SK-N-SH treated with all-trans-retinoic acid at 6 μM for 48 hours (cell line): ENCODE measurements around the gene NOSTRIN.

Source experiments
- ATAC-seq: fragments of 200-7000 bp; cut with Tn5 transposase; 3 replicates; pipeline ENCODE4 v1.9.1; 2020; ENCODE audit warnings: mild to moderate bottlenecking, moderate library complexity
- ARNTL ChIP-seq: fragments of 450-650 bp; formaldehyde crosslinking; IDR thresholded peaks from 2 replicates; pipeline ENCODE4 v1.5.0; 2020; ENCODE audit warnings: low read depth, mild to moderate bottlenecking, moderate library complexity, borderline replicate concordance
- BACH2 ChIP-seq: fragments of 250-450 bp; sonication (Bioruptor Pico); IDR thresholded peaks from 2 replicates; pipeline ENCODE4 v1.9.0; 2021; ENCODE audit warnings: mild to moderate bottlenecking, borderline replicate concordance
- CSRNP3 ChIP-seq: fragments of 250-450 bp; sonication (Bioruptor Pico); IDR thresholded peaks from 2 replicates; pipeline ENCODE4 v1.5.1; 2021; ENCODE audit warnings: mild to moderate bottlenecking, moderate library complexity
- GLIS3 ChIP-seq: fragments of 250-450 bp; sonication (Bioruptor Pico); IDR thresholded peaks from 2 replicates; pipeline ENCODE4 v1.5.0; 2020; ENCODE audit warnings: mild to moderate bottlenecking, moderate library complexity
- ISL1 ChIP-seq: fragments of 250-450 bp; sonication (Bioruptor Pico); IDR thresholded peaks from 2 replicates; pipeline ENCODE4 v2.1.2; 2022; ENCODE audit warnings: mild to moderate bottlenecking, moderate library complexity
- OSR1 ChIP-seq: fragments of 250-450 bp; sonication (Bioruptor Pico); IDR thresholded peaks from 2 replicates; pipeline ENCODE4 v1.8.0; 2022; ENCODE audit warnings: moderate library complexity, mild to moderate bottlenecking, inconsistent platforms
- PATZ1 ChIP-seq: fragments of 250-450 bp; sonication (Bioruptor Pico); IDR thresholded peaks from 2 replicates; pipeline ENCODE4 v1.8.0; 2020; ENCODE audit warnings: mild to moderate bottlenecking, moderate library complexity, borderline replicate concordance
- PPARA ChIP-seq: fragments of 250-450 bp; sonication (Bioruptor Pico); IDR thresholded peaks from 2 replicates; pipeline ENCODE4 v1.5.0; 2020; ENCODE audit warnings: mild to moderate bottlenecking, borderline replicate concordance
- RARB ChIP-seq: fragments of 250-450 bp; sonication (Bioruptor Pico); IDR thresholded peaks from 2 replicates; pipeline ENCODE4 v1.8.0; 2021; ENCODE audit warnings: mild to moderate bottlenecking, moderate library complexity
- SNAI2 ChIP-seq: fragments of 250-450 bp; sonication (Bioruptor Pico); IDR thresholded peaks from 2 replicates; pipeline ENCODE4 v1.5.0; 2020; ENCODE audit warnings: mild to moderate bottlenecking, moderate library complexity
- TOX ChIP-seq: fragments of 250-450 bp; sonication (Bioruptor Pico); IDR thresholded peaks from 2 replicates; pipeline ENCODE4 v1.8.0; 2021; ENCODE audit warnings: mild to moderate bottlenecking, moderate library complexity, borderline replicate concordance
- ZC3H10 ChIP-seq: fragments of 250-450 bp; sonication (Bioruptor Pico); IDR thresholded peaks from 2 replicates; pipeline ENCODE4 v1.5.1; 2021; ENCODE audit warnings: mild to moderate bottlenecking, moderate library complexity
- ZFP3 ChIP-seq: fragments of 250-450 bp; sonication (Bioruptor Pico); IDR thresholded peaks from 2 replicates; pipeline ENCODE4 v1.5.0; 2020; ENCODE audit warnings: mild to moderate bottlenecking, moderate library complexity
- ZFP30 ChIP-seq: fragments of 450-650 bp; formaldehyde crosslinking; IDR thresholded peaks from 2 replicates; pipeline ENCODE4 v1.5.0; 2022; ENCODE audit warnings: mild to moderate bottlenecking, moderate library complexity
- ZNF8 ChIP-seq: fragments of 450-650 bp; formaldehyde crosslinking; IDR thresholded peaks from 2 replicates; pipeline ENCODE4 v1.5.0; 2020; ENCODE audit warnings: mild to moderate bottlenecking, moderate library complexity
- TF ChIP-seq, protein P1 (sequence below): fragments of 250-450 bp; sonication (Bioruptor Pico); IDR thresholded peaks from 2 replicates; pipeline ENCODE4 v1.8.0; 2021; ENCODE audit warnings: low read depth, mild to moderate bottlenecking, moderate library complexity, borderline replicate concordance
- TF ChIP-seq, protein P2 (sequence below): fragments of 250-450 bp; sonication (Bioruptor Pico); IDR thresholded peaks from 2 replicates; pipeline ENCODE4 v1.5.0; 2020; ENCODE audit warnings: mild to moderate bottlenecking, moderate library complexity
- TF ChIP-seq, protein P3 (sequence below): fragments of 250-450 bp; sonication (Bioruptor Pico); IDR thresholded peaks from 2 replicates; pipeline ENCODE4 v1.5.1; 2020; ENCODE audit warnings: low read depth, mild to moderate bottlenecking, moderate library complexity

NOSTRIN gene

DNA sequence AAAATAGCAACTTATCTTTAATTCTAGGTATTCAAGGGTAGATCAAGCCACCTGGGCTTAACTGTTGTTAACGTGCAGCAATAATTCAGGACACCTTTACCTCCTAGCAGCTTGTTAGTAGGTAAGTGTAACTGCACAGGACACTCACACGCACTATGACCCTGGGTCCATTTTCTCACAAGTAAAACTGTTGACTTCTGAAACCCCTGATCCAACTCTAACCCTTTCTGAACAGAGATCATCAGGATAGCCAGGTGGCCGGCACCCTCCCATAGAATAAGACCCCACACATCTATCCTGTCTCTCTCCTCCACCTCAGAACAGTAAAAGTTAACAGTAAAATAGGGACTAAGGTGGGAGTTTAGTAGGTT is 87.2 kb downstream of the NOSTRIN start (continued):
- TF ChIP-seq ZNF8 (CRISPR knock-in tag): no peak
- TF ChIP-seq, all 23 proteins: peak for 0

DNA sequence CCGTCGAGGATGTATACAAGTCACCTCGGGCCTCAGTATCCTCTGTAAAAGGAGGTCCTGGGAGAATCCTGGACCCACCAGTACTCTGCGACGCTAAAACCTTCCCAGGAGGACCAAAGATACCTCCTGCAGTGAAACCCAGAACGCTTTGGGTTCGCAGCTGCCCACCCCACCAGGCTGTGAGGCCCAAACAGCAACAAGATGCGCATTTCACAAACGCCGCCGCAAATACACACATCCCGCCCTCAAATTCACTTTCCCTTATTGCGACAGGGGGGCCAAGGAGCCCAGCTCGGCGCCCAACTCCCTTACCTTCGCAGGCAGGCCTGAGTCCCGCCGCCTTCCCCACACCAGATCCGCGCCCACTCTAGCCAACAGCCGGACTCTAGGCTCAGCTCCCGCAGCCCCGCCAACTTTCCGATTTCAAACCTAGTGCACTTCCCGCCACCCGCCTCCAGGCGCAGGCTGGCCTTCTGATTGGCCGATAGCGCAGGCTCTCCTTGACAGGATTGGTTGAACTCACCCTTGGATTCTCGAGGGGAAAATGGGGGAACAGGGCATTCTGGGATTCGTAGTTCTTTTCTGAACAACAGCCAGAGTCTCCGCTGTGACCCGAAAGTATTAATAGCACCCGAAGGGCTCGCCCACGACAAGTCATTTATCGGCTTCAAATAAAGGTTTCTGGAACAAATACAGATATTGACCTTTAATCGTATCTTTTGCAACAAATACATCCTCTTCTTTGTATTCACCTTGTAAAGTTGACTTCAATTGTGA is 87.8 kb downstream of the NOSTRIN start, which contains the start of gene SPC25:
TSS of gene SPC25 (minus strand) at position 425 of the 777 bp plus-strand sequence. CDS start 911 bp downstream, outside the sequence.
- ATAC-seq: peak; percentile 100
- no peak for TF ChIP-seq ZFP30 (CRISPR knock-in tag)
- no peak for TF ChIP-seq PPARA (CRISPR knock-in tag)
- TF ChIP-seq GLIS3: no peak
- TF ChIP-seq, protein P1, sequence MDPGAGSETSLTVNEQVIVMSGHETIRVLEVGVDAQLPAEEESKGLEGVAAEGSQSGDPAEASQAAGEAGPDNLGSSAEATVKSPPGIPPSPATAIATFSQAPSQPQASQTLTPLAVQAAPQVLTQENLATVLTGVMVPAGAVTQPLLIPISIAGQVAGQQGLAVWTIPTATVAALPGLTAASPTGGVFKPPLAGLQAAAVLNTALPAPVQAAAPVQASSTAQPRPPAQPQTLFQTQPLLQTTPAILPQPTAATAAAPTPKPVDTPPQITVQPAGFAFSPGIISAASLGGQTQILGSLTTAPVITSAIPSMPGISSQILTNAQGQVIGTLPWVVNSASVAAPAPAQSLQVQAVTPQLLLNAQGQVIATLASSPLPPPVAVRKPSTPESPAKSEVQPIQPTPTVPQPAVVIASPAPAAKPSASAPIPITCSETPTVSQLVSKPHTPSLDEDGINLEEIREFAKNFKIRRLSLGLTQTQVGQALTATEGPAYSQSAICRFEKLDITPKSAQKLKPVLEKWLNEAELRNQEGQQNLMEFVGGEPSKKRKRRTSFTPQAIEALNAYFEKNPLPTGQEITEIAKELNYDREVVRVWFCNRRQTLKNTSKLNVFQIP (CRISPR knock-in tag): no peak
- no peak for TF ChIP-seq ZC3H10 (CRISPR knock-in tag)
- TF ChIP-seq CSRNP3 (CRISPR knock-in tag): no peak
- TF ChIP-seq, protein P2, sequence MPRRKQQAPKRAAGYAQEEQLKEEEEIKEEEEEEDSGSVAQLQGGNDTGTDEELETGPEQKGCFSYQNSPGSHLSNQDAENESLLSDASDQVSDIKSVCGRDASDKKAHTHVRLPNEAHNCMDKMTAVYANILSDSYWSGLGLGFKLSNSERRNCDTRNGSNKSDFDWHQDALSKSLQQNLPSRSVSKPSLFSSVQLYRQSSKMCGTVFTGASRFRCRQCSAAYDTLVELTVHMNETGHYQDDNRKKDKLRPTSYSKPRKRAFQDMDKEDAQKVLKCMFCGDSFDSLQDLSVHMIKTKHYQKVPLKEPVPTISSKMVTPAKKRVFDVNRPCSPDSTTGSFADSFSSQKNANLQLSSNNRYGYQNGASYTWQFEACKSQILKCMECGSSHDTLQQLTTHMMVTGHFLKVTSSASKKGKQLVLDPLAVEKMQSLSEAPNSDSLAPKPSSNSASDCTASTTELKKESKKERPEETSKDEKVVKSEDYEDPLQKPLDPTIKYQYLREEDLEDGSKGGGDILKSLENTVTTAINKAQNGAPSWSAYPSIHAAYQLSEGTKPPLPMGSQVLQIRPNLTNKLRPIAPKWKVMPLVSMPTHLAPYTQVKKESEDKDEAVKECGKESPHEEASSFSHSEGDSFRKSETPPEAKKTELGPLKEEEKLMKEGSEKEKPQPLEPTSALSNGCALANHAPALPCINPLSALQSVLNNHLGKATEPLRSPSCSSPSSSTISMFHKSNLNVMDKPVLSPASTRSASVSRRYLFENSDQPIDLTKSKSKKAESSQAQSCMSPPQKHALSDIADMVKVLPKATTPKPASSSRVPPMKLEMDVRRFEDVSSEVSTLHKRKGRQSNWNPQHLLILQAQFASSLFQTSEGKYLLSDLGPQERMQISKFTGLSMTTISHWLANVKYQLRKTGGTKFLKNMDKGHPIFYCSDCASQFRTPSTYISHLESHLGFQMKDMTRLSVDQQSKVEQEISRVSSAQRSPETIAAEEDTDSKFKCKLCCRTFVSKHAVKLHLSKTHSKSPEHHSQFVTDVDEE (CRISPR knock-in tag): no peak
- no peak for TF ChIP-seq ARNTL (CRISPR knock-in tag)
- no peak for TF ChIP-seq RARB (CRISPR knock-in tag)
- TF ChIP-seq, protein P3, sequence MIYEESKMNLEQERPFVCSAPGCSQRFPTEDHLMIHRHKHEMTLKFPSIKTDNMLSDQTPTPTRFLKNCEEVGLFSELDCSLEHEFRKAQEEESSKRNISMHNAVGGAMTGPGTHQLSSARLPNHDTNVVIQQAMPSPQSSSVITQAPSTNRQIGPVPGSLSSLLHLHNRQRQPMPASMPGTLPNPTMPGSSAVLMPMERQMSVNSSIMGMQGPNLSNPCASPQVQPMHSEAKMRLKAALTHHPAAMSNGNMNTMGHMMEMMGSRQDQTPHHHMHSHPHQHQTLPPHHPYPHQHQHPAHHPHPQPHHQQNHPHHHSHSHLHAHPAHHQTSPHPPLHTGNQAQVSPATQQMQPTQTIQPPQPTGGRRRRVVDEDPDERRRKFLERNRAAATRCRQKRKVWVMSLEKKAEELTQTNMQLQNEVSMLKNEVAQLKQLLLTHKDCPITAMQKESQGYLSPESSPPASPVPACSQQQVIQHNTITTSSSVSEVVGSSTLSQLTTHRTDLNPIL: no peak
- no peak for TF ChIP-seq ISL1 (CRISPR knock-in tag)
- TF ChIP-seq PATZ1: no peak
- no peak for TF ChIP-seq SNAI2 (CRISPR knock-in tag)
- TF ChIP-seq OSR1 (CRISPR knock-in tag): no peak
- no peak for TF ChIP-seq TOX (CRISPR knock-in tag)
- TF ChIP-seq ZNF8 (CRISPR knock-in tag): no peak
- TF ChIP-seq ZFP3: no peak
- TF ChIP-seq BACH2 (CRISPR knock-in tag): no peak
- TF ChIP-seq, all 23 proteins: peak for 0

DNA sequence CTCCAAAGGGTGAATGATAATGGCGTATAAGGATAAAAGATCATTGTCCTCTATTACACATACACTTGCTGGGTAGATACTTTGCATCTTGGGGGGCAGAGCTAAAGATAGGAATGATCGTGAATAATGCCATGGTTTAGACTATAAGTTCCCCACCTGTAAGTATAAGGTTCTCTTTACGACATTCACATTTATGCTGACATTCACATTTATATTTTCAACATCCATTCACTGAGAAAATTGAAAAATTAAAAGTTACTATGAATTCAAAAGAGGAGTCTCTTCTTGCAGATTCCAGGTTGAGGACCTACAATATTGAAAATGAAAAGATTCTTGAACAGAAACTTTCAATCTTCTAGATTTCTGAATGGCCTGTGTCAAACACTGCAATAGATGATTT is 89.9 kb downstream of the NOSTRIN start:
- ATAC-seq: no peak
- TF ChIP-seq CSRNP3 (CRISPR knock-in tag): no peak
- no peak for TF ChIP-seq ZFP30 (CRISPR knock-in tag)
- TF ChIP-seq ZFP3: no peak
